SK-N-SH treated with all-trans-retinoic acid at 6 μM for 48 hours (cell line): ENCODE results near the gene DMBT1.

Experiments
- ATAC-seq: fragments of 200-7000 bp; cut with Tn5 transposase; 3 replicates; pipeline ENCODE4 v1.9.1; 2020; ENCODE audit warnings: mild to moderate bottlenecking, moderate library complexity
- ARNTL ChIP-seq: fragments of 450-650 bp; formaldehyde crosslinking; IDR thresholded peaks from 2 replicates; pipeline ENCODE4 v1.5.0; 2020; ENCODE audit warnings: low read depth, mild to moderate bottlenecking, moderate library complexity, borderline replicate concordance
- CSDC2 ChIP-seq: fragments of 250-450 bp; sonication (Bioruptor Pico); IDR thresholded peaks from 2 replicates; pipeline ENCODE4 v1.5.0; 2020; ENCODE audit warnings: mild to moderate bottlenecking, moderate library complexity
- ESRRG ChIP-seq: fragments of 250-450 bp; sonication (Bioruptor Pico); IDR thresholded peaks from 2 replicates; pipeline ENCODE4 v1.6.1; 2021; ENCODE audit warnings: mild to moderate bottlenecking
- GLIS3 ChIP-seq: fragments of 250-450 bp; sonication (Bioruptor Pico); IDR thresholded peaks from 2 replicates; pipeline ENCODE4 v1.5.0; 2020; ENCODE audit warnings: mild to moderate bottlenecking, moderate library complexity
- ISL1 ChIP-seq: fragments of 250-450 bp; sonication (Bioruptor Pico); IDR thresholded peaks from 2 replicates; pipeline ENCODE4 v2.1.2; 2022; ENCODE audit warnings: mild to moderate bottlenecking, moderate library complexity
- PPARA ChIP-seq: fragments of 250-450 bp; sonication (Bioruptor Pico); IDR thresholded peaks from 2 replicates; pipeline ENCODE4 v1.5.0; 2020; ENCODE audit warnings: mild to moderate bottlenecking, borderline replicate concordance
- RARB ChIP-seq: fragments of 250-450 bp; sonication (Bioruptor Pico); IDR thresholded peaks from 2 replicates; pipeline ENCODE4 v1.8.0; 2021; ENCODE audit warnings: mild to moderate bottlenecking, moderate library complexity
- SNAI2 ChIP-seq: fragments of 250-450 bp; sonication (Bioruptor Pico); IDR thresholded peaks from 2 replicates; pipeline ENCODE4 v1.5.0; 2020; ENCODE audit warnings: mild to moderate bottlenecking, moderate library complexity
- TOX ChIP-seq: fragments of 250-450 bp; sonication (Bioruptor Pico); IDR thresholded peaks from 2 replicates; pipeline ENCODE4 v1.8.0; 2021; ENCODE audit warnings: mild to moderate bottlenecking, moderate library complexity, borderline replicate concordance
- ZFP3 ChIP-seq: fragments of 250-450 bp; sonication (Bioruptor Pico); IDR thresholded peaks from 2 replicates; pipeline ENCODE4 v1.5.0; 2020; ENCODE audit warnings: mild to moderate bottlenecking, moderate library complexity
- ZFP30 ChIP-seq: fragments of 450-650 bp; formaldehyde crosslinking; IDR thresholded peaks from 2 replicates; pipeline ENCODE4 v1.5.0; 2022; ENCODE audit warnings: mild to moderate bottlenecking, moderate library complexity
- ZNF565 ChIP-seq: fragments of 450-650 bp; formaldehyde crosslinking; conservative IDR thresholded peaks from 2 replicates; pipeline ENCODE4 v1.5.0; 2020; ENCODE audit warnings: low read depth, mild to moderate bottlenecking, moderate library complexity
- ZNF70 ChIP-seq: fragments of 450-650 bp; formaldehyde crosslinking; IDR thresholded peaks from 2 replicates; pipeline ENCODE4 v1.5.0; 2020; ENCODE audit warnings: mild to moderate bottlenecking, moderate library complexity
- ZNF8 ChIP-seq: fragments of 450-650 bp; formaldehyde crosslinking; IDR thresholded peaks from 2 replicates; pipeline ENCODE4 v1.5.0; 2020; ENCODE audit warnings: mild to moderate bottlenecking, moderate library complexity
- TF ChIP-seq, protein P1 (sequence below): fragments of 250-450 bp; sonication (Bioruptor Pico); IDR thresholded peaks from 2 replicates; pipeline ENCODE4 v1.5.1; 2020; ENCODE audit warnings: low read depth, mild to moderate bottlenecking, moderate library complexity
- TF ChIP-seq, protein P2 (sequence below): fragments of 250-450 bp; sonication (Bioruptor Pico); IDR thresholded peaks from 2 replicates; pipeline ENCODE4 v1.5.0; 2020; ENCODE audit warnings: mild to moderate bottlenecking, moderate library complexity
- TF ChIP-seq, protein P3 (sequence below): fragments of 250-450 bp; sonication (Bioruptor Pico); IDR thresholded peaks from 2 replicates; pipeline ENCODE4 v1.5.1; 2021; ENCODE audit warnings: mild to moderate bottlenecking, moderate library complexity
- TF ChIP-seq, protein P4 (sequence below): fragments of 250-450 bp; sonication (Bioruptor Pico); IDR thresholded peaks from 2 replicates; pipeline ENCODE4 v1.8.0; 2021; ENCODE audit warnings: low read depth, mild to moderate bottlenecking, moderate library complexity, borderline replicate concordance
- TF ChIP-seq, protein P5 (sequence below): fragments of 250-450 bp; sonication (Bioruptor Pico); IDR thresholded peaks from 2 replicates; pipeline ENCODE4 v1.8.0; 2020; ENCODE audit warnings: mild to moderate bottlenecking, moderate library complexity, borderline replicate concordance

Gene DMBT1

DNA sequence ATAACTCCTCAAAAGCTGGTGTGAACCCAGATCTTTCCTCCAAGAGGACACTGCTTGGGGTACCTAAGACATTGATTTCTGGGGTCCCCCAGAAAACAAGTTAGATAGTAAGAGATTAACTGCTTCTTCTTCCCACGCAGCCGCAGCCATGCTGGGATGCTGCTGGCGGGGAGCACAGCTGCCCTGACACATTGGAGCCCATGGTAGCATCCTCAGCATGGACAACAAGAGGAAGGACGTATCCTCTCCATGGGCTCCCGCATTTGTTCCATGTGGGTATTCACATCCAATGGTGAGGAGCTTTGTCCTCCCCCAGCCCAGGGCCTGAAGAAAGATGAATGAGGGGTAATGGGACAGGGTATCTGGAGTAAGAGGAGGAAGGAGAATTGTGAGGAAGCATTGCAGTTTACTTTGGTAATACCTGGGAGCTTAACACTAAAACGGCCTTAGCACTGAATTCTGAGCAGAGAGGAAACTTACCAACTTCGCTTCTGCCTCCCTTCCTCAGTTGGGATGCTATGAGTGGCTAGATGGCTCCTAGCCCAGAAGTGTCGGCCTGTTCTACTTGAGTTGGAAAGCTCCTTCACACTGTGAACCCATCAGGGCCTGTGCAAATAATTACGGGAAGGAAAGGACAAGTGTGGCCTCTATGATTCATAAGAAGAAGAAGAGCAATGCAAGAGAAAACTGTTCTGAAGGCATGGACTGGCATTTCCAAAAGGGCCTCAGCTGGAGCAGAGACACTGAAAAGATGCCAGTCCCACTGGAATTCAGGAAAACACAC lies 95.2 kb downstream of the DMBT1 start:
- TF ChIP-seq ZNF70 (CRISPR knock-in tag) (no peak), ZFP30 (no peak), ZNF565 (CRISPR knock-in tag) (no peak)
- TF ChIP-seq, protein P1, sequence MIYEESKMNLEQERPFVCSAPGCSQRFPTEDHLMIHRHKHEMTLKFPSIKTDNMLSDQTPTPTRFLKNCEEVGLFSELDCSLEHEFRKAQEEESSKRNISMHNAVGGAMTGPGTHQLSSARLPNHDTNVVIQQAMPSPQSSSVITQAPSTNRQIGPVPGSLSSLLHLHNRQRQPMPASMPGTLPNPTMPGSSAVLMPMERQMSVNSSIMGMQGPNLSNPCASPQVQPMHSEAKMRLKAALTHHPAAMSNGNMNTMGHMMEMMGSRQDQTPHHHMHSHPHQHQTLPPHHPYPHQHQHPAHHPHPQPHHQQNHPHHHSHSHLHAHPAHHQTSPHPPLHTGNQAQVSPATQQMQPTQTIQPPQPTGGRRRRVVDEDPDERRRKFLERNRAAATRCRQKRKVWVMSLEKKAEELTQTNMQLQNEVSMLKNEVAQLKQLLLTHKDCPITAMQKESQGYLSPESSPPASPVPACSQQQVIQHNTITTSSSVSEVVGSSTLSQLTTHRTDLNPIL (CRISPR knock-in tag) = no peak
- no peak for ATAC-seq

DNA sequence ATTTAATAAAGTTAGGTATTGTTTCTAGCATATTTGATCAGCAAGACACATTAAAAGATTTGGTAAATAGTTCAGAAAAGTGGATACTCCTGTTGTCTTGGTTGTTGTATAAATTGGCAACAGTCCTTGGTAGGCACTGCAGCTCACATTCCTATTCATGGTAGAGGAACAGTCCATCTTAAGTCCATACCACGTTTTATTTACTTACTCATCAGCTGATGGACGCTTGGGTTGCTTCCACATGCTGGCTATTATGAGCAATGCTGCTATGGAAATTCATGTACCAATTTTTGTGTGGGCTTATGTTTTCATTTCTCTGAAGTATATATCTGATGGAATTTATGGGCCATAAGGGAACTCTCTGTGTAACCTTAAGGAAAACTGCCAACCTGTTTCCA lies 95.8 kb downstream of the DMBT1 start:
- no peak for ATAC-seq
- TF ChIP-seq, protein P2, sequence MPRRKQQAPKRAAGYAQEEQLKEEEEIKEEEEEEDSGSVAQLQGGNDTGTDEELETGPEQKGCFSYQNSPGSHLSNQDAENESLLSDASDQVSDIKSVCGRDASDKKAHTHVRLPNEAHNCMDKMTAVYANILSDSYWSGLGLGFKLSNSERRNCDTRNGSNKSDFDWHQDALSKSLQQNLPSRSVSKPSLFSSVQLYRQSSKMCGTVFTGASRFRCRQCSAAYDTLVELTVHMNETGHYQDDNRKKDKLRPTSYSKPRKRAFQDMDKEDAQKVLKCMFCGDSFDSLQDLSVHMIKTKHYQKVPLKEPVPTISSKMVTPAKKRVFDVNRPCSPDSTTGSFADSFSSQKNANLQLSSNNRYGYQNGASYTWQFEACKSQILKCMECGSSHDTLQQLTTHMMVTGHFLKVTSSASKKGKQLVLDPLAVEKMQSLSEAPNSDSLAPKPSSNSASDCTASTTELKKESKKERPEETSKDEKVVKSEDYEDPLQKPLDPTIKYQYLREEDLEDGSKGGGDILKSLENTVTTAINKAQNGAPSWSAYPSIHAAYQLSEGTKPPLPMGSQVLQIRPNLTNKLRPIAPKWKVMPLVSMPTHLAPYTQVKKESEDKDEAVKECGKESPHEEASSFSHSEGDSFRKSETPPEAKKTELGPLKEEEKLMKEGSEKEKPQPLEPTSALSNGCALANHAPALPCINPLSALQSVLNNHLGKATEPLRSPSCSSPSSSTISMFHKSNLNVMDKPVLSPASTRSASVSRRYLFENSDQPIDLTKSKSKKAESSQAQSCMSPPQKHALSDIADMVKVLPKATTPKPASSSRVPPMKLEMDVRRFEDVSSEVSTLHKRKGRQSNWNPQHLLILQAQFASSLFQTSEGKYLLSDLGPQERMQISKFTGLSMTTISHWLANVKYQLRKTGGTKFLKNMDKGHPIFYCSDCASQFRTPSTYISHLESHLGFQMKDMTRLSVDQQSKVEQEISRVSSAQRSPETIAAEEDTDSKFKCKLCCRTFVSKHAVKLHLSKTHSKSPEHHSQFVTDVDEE (CRISPR knock-in tag) = no peak
- TF ChIP-seq, all 23 proteins: peak for 0

DNA sequence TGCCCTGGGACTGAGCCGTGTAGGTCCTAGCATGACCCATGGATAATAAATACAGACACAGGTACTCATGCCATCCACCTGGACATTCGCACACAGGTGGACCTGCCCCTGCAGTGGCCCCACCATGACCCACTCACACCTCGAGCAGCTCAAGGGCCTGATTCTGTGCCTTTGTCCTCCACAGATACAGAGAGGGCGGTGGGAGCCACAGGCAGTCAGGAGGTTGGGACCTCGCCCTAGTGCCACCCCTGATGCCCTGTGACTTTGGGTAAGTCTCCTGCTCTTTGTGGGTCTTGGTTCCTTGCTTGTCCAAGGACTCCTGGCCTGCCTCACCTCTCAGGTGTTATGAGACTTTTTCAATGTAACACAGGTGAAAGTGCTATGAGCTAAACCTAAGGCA lies 96.2 kb downstream of the DMBT1 start:
- TF ChIP-seq, protein P3, sequence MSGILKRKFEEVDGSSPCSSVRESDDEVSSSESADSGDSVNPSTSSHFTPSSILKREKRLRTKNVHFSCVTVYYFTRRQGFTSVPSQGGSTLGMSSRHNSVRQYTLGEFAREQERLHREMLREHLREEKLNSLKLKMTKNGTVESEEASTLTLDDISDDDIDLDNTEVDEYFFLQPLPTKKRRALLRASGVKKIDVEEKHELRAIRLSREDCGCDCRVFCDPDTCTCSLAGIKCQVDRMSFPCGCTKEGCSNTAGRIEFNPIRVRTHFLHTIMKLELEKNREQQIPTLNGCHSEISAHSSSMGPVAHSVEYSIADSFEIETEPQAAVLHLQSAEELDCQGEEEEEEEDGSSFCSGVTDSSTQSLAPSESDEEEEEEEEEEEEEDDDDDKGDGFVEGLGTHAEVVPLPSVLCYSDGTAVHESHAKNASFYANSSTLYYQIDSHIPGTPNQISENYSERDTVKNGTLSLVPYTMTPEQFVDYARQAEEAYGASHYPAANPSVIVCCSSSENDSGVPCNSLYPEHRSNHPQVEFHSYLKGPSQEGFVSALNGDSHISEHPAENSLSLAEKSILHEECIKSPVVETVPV (CRISPR knock-in tag) = no peak
- TF ChIP-seq ISL1 (CRISPR knock-in tag) (no peak), ZNF8 (no peak), GLIS3 (no peak), SNAI2 (CRISPR knock-in tag) (no peak), RARB (CRISPR knock-in tag) (no peak), ZNF565 (CRISPR knock-in tag) (no peak), CSDC2 (CRISPR knock-in tag) (no peak), ESRRG (CRISPR knock-in tag) (no peak), ZFP30 (no peak), PPARA (CRISPR knock-in tag) (no peak), ZNF70 (CRISPR knock-in tag) (no peak), TOX (no peak), ZFP3 (no peak), ARNTL (CRISPR knock-in tag) (no peak)
- TF ChIP-seq, protein P1 (CRISPR knock-in tag) = no peak
- TF ChIP-seq, protein P4, sequence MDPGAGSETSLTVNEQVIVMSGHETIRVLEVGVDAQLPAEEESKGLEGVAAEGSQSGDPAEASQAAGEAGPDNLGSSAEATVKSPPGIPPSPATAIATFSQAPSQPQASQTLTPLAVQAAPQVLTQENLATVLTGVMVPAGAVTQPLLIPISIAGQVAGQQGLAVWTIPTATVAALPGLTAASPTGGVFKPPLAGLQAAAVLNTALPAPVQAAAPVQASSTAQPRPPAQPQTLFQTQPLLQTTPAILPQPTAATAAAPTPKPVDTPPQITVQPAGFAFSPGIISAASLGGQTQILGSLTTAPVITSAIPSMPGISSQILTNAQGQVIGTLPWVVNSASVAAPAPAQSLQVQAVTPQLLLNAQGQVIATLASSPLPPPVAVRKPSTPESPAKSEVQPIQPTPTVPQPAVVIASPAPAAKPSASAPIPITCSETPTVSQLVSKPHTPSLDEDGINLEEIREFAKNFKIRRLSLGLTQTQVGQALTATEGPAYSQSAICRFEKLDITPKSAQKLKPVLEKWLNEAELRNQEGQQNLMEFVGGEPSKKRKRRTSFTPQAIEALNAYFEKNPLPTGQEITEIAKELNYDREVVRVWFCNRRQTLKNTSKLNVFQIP (CRISPR knock-in tag) = no peak
- TF ChIP-seq, protein P2 (CRISPR knock-in tag) = no peak
- TF ChIP-seq, protein P5, sequence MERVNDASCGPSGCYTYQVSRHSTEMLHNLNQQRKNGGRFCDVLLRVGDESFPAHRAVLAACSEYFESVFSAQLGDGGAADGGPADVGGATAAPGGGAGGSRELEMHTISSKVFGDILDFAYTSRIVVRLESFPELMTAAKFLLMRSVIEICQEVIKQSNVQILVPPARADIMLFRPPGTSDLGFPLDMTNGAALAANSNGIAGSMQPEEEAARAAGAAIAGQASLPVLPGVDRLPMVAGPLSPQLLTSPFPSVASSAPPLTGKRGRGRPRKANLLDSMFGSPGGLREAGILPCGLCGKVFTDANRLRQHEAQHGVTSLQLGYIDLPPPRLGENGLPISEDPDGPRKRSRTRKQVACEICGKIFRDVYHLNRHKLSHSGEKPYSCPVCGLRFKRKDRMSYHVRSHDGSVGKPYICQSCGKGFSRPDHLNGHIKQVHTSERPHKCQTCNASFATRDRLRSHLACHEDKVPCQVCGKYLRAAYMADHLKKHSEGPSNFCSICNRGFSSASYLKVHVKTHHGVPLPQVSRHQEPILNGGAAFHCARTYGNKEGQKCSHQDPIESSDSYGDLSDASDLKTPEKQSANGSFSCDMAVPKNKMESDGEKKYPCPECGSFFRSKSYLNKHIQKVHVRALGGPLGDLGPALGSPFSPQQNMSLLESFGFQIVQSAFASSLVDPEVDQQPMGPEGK (CRISPR knock-in tag) = no peak
- ATAC-seq = no peak
